HUDEP-2 (cell line): Measurements from ENCODE around the gene PIP4K2A.
A peak's percentile ranks its signal among the peaks of the same experiment; 100 is the strongest.
"Not testable (repeated sequence)": the region's sequence is repeated elsewhere in the genome, so short reads cannot be mapped to it uniquely, and the experiment has no call there.

Experiments
- DNase-seq, 76 experiments: peaks; one replicate each; lab custom pipeline; 2025; ENCODE audit not compliant: unreplicated experiment in 76 of 76; lab: John Stamatoyannopoulos, UW

The PIP4K2A gene

GRCh38 chr10:22697800-22698199 lies 16.6 kb downstream of the PIP4K2A start:
- DNase-seq = no peak

GRCh38 chr10:22697101-22697500 lies 17.3 kb downstream of the PIP4K2A start:
- DNase-seq = no peak

GRCh38 chr10:22693860-22694259 lies 20.5 kb downstream of the PIP4K2A start:
- DNase-seq = peak in 1 of 76 experiments; percentile 39

GRCh38 chr10:22693371-22693784 lies 21.0 kb downstream of the PIP4K2A start:
- peak in 52 of 76 experiments; percentile 3 to 72 (median 40) for DNase-seq

GRCh38 chr10:22692119-22692518 lies 22.3 kb downstream of the PIP4K2A start:
- DNase-seq = not testable (repeated sequence)

- DNase-seq = no peak
These were observed 23.6 kb downstream of the PIP4K2A start for GRCh38 chr10:22690614-22691431.

- DNase-seq = no peak
These were observed 24.2 kb downstream of the PIP4K2A start for GRCh38 chr10:22690158-22690557.

GRCh38 chr10:22686347-22686746 lies 28.0 kb downstream of the PIP4K2A start:
- DNase-seq = no peak

- no peak for DNase-seq
These were observed 28.5 kb downstream of the PIP4K2A start for GRCh38 chr10:22685926-22686325.

GRCh38 chr10:22684699-22685098 lies 29.7 kb downstream of the PIP4K2A start:
- DNase-seq = peak in 14 of 76 experiments; percentile 12 to 36 (median 20)

- no peak for DNase-seq
These were observed 31.3 kb downstream of the PIP4K2A start for GRCh38 chr10:22683140-22683389.

- peak in 12 of 76 experiments; percentile 7 to 56 (median 20) for DNase-seq
These were observed 31.9 kb downstream of the PIP4K2A start for GRCh38 chr10:22682237-22683139.

- DNase-seq = peak in 59 of 76 experiments; percentile 8 to 86 (median 61)
These were observed 32.6 kb downstream of the PIP4K2A start for GRCh38 chr10:22681783-22682183.

- no peak for DNase-seq
These were observed 33.1 kb downstream of the PIP4K2A start for GRCh38 chr10:22681301-22681700.

GRCh38 chr10:22679608-22680007 lies 34.8 kb downstream of the PIP4K2A start:
- no peak for DNase-seq

- DNase-seq = no peak
These were observed 37.0 kb downstream of the PIP4K2A start for GRCh38 chr10:22677333-22677732.

- no peak for DNase-seq
These were observed 37.9 kb downstream of the PIP4K2A start for GRCh38 chr10:22676435-22676834.

GRCh38 chr10:22674573-22674930 lies 39.8 kb downstream of the PIP4K2A start:
- no peak for DNase-seq

GRCh38 chr10:22673785-22674572 lies 40.4 kb downstream of the PIP4K2A start:
- peak in 6 of 76 experiments; percentile 16 to 27 (median 18) for DNase-seq

- no peak for DNase-seq
These were observed 41.3 kb downstream of the PIP4K2A start for GRCh38 chr10:22673091-22673392.
